Right kidney (tissue), 1 donor: ENCODE measurements around the gene ZMIZ1.

ENCODE experiments used
- DNase-seq: peaks from one replicate; pipeline ENCODE4 v3.0.0-alpha.2; 2016

ZMIZ1 gene

GRCh38 chr10:79081353-79082034, 12.7 kb downstream of the ZMIZ1 start:
- DNase-seq = no peak

GRCh38 chr10:79082035-79082373, 13.2 kb downstream of the ZMIZ1 start:
- DNase-seq = no peak

DNA sequence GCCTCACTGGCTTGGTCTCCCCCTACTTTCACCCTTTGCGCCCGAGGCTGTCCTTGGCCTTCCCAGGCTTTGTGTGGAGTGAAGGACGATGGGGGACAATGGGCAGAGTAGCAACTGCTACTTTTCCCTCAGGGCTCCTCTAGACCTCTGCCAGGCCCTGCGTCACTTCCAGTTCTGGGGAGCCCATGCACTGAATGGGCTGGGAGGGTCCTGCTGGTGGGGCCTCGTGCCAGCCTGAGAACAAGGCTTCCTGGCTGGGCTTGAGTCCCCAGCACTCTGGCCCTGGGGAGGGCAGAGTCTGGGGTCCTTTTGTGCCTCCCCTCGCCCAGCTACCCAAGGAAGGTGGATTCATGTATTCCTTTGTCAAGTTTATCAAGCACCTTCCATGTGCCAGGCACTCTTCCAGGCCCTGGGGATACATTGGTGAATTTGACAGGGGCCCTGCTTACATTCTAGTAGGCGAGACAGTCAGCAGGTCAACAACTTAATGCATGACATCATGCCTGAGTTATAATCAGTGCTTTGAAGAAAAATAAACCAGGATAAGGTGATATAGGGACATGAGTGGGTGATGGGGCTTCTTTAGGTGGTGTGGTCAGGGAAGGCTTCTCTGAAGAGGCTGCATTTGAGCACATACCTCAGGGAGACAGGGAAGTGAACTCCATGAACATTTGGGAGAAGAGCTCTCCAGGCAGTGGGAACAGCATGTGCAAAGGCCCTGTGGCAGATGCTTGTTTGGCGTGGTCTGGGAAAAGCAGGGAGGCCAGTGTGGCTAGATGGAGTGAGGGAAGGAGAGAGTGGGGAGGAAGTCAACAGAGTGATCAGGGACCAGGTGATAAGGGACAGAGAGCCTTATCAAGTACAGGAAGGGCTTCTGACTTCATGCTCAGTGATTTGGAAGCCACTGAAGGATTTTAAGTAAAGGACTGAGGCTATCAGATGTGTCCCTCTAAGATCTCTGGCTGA, 14.1 kb downstream of the ZMIZ1 start:
- no peak for DNase-seq

- no peak for DNase-seq
These were observed 15.5 kb downstream of the ZMIZ1 start for GRCh38 chr10:79084012-79084971.

DNA sequence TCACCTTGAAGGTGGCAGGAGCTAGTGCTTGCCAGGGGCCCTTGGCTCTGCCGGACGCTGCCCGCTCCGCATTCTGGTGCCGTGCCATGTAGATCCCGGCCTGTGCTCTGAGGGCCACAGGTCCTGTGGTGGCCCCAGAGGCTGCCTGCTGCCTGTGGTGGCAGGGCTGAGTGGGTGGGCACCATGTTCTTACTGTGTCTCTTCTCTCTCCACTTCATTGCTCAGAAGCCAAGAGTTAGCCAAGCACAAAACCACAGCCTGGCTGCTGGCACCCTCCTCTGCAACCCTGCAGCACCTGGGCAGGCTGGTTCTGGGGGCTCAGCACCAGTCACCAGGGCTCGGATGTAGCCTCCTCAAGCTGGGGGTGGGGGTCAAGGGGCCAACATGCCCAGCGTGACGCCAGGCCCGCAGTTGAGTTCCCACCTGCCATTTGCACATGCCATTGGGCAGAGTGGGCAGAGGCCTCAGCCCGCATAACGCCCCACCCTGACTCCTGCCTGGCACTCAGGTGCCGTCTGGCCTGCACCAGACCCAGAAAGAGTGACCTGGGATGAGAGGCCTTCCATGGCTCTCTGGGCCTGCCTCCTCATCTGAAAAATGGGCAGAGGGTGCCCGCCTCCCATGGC, 16.3 kb downstream of the ZMIZ1 start:
- no peak for DNase-seq

GRCh38 chr10:79086822-79087221, 18.1 kb downstream of the ZMIZ1 start:
- no peak for DNase-seq

DNA sequence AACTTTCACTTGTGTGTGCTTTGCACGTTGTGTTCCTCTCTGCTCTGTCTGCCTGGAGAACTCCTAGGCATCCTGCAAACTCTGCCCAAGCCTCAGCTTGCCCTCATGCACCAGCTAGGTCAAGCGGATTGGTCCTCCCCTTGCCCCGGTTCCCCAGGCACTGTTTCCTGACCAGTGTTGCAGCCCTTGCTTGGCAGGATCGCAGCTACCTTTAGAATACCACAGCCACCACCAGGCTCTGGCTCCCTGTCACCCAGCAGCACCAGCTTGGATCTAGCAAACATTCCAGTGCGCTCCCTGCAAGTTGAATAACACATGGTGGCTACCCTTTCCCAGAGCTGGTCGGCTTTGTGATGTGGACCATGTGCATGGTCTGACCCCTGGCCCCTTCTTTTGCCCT, 19.0 kb downstream of the ZMIZ1 start:
- DNase-seq = no peak

- no peak for DNase-seq
These were observed 19.4 kb downstream of the ZMIZ1 start for GRCh38 chr10:79088176-79088575.

DNA sequence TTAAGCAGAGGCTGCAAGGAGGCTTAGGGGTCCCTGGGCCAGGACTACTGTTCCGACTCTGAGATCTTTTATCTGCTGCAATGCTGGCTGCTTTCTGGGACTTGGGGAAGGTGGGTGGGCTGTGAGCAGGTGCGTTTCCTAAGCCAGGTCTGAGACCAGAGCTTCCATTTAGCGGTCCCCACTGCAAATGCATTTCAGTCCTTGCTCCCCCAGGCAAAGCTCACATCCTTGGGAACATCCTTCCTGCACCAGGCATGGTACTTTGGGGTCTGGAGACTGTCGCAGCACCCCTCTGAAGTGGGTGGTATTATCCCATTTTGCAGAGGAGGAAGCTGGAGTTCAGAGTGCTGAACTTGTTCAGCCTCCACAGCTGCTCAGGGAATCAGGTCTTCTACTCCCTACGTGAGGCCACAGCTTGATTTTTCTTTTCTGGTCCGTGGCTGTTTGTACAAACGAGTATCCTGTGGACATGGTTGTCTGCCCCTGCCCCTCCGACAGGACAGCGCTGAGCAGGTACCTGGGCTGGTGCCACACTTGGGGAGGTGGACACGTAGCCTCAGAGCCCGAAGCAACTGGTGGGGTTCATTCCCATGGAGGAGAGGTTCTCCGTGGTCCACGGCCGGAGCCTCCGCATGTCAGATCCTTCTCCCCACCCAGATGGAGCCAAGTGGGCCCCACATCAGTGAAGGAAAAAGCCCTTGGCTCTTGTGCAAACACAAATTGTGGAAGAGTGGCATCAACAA, 20.0 kb downstream of the ZMIZ1 start:
- no peak for DNase-seq

GRCh38 chr10:79089632-79090031, 20.9 kb downstream of the ZMIZ1 start:
- DNase-seq = no peak

DNA sequence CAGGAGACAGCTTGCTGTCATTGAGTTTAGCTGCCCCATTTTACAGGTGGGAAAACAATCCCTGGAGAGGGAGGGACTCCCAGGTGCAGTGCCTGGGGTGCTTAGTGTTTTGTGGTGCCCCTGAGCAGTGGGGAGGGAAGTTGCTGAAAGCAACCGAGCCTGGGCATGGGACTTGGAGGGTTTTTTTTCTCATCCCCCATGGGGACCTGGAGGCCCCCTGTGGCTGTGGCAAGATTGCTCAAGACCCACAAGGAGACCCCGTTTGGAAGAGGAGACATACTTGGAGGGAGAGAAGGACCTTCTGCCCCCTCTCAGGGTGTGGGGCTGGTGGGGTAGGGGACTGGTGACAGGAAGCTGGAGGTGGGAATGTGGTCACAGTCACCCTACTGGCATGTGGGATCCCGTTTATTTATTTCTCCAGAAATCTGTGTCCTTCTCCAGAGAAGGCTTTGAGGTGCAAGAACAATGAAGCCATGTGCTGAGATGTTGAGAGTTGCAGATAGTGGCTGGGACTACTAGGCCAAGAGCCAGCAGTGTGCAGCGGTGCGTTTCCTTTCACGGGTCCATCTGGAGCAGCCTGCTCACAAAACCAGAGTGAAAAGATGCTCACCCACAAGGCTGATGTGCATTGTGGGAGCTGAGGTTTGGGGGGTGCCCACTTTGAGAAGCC, 21.5 kb downstream of the ZMIZ1 start:
- no peak for DNase-seq

DNA sequence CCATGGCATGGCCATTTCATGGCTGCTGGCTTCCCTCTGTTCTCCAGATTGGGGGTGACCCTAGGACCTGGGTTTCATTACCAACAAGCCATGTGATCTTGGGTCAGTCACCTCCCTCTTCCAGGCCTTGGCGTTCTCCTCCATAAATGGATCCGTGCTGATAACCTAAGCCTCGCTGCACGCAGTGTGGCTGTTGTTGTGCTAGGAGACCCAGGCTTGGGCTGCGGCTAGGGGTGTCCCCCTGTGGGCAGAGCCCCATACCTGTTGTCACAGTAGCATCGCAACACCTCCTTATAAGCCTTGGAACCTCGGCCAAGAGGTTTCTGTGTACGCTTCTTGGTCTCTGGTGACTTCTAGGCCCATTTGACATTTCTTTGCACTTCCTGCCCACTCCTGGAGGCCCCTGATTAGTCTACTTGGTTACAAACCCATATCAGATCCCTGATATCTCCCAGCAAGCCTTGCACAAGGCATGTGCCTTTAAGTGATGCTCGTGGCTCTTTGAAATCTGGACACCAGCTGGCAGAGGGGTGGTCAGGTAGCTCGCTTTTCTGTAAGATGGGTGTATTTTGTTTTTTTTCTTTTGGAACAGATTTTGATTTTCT, 23.6 kb downstream of the ZMIZ1 start:
- no peak for DNase-seq

DNA sequence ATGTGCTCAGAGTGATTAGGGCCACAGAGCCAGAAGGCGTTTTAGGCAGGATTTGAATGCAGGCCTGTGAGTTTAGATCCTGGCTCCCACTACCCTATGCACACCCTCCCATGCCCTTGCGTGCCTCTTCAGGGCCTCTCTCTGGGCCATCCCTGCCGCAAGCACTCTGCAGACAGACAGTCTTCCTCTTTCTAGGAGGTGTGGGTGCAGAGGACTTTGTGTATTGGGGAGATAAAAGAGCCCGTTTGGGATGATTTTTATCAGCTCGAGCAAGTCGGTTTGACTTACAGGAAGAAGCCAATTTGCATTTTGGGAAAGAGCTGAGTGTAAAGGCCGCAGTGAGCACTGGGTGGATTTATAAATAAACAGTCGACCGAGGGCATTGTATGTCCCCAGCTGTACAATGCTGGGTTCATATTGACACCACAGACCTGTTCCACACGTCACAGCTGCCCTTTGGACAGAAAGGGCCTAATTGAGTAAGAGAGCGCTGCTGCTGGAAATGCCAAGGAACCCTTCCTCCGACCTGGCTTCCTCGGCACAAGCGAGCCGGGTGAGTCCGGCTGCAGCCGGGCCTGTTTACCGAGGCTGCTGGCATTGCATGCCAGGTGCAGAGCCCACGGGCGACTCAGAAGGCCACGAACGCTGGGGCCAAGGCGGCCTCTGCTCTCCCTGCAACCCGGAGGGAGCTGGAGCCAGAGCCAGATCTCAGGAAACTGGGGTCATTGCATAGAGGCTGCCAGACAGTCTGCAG, 25.1 kb downstream of the ZMIZ1 start:
- DNase-seq = no peak

DNA sequence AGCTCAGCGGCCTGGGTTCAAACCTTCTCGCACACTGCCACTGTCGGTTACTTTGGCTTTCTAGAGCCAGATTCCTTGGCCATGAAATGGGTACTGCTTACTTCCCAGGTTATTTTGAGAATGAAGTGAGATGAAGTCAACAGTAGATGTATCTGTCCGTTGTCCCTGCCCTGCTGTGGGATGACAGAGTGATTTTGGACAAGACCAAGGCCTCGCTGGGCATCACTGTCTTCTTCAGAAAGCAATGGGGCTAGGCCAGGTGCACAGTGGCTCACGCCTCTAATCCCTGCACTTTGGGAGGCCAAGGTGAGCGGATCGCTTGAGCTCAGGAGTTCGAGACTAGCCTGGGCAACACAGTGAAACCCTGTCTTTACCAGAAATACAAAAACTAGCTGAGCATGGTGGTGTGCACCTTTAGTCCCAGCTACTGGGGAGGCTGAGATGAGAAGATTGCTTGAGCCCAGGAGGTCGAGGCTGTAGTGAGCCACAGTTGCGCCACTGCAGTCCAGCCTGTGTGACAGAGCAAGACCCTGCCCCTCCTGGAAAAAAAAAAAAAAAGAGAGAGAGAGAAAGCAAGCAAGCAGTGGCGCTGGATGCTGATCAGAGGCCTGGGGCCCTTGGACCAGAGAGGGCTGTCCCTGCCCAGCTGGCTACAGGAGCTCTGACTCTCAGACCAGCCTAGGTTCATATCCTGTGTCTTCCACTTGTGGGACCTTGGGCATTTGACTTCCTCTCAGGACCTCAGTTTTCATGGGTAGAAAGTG, 25.8 kb downstream of the ZMIZ1 start:
- DNase-seq = no peak

DNA sequence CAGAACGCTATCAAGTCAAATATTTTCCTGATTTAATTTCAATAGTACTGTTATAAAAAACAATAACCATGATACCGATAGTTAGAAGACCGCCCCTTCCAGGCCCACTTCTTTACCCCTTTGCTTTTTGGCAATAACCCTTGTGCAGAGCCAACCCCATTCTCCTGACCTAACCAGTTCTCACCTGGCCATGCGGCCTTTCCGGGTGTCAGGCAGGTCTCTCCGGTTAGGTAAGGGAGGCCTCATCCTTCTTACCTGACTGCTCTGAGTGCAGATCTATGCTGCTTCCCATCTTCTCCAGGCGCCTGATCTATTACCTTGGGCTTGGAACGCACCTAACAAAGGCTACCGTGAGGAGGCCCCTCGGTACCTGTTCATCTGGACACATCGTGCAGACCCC, 26.6 kb downstream of the ZMIZ1 start:
- no peak for DNase-seq

DNA sequence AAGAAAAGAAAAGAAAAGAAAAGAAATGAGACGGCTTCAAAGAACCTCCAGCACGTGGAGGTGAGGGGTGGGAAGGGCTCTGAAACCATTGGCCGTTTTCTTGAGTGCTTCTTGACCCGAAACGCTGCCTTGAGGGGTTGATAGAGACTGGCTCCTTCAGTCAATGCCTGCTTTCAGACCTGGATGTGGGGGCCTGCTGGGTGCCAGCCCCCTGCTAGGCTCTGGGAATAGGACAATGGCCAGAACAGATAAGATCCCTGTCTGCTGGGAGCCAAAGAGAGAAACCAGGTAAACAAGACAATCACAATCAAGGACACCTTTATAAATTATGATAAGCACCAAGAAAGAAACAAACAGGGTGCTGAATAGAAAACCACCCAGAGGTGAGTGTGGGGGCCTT, 27.7 kb downstream of the ZMIZ1 start:
- DNase-seq = no peak

DNA sequence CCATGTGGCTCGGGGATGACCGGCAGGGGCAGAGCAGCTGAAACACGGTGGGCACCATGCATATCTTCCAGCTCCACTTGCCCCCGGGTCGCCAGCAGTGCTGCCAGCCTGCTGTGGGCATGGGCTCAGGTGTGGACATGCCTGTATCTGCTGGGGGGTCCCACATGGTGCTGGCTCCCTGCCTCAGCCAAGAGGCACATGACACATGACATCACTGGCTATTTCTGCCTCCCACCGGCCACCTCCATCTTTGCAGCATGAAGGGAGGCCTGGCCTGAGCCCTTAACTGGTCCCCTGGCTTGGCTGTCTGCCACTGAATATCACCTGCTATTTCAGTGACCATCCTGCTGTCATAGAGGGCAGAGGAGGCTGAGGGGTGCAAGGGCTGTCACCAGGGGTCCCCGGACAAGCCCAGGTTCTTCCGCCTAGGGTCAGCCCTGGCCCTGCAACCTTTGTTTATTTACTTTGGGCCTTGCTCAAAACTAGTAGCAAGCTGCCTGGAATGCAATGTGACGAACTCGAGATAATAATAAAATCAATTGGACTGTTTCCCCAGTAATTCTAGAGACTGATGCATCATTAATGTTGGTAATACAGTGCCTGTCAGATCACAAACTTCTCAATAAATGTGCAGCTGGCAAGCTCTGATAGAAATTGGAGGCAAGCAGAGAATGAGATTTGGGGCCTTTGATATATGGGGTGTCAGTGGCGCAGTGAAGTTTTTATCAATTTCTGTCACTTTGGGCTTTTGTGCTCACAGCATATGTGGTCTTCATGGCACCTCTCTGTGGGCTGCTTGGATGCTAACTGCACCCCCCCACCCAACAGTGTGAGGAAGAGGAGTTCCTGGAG, 28.5 kb downstream of the ZMIZ1 start:
- no peak for DNase-seq

DNA sequence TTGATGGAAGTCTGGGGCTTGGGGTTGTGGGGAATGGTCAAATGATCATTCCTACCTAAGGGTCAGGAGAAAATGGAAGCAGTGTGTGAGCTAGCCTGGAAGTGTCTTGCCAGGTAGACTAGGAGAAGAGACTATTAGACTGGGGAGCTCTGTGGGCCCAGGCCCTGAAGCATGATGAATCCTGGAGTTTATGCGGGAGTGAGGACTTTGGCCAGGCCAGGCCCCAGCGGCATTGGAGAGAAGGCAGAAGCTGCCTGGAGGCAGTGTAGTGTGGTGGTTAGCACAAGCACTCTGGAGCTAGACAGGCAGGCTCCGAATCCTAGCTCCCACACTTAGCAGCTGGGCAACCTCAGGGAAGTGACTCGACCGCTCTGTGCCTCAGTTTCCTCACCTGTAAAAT, 29.3 kb downstream of the ZMIZ1 start:
- DNase-seq = no peak
